IMR-90 (cell line): ENCODE results near the gene SMC5. TPM values are rescaled to one million over a fixed set of nuclear protein-coding genes. Genes with fewer than 3 reads are reported as not detected.
"Not testable (repeated sequence)": the region's sequence is repeated elsewhere in the genome, so short reads cannot be mapped to it uniquely, and the experiment has no call there.

Experiments used
- ATAC-seq: fragments of 200-7000 bp; cut with Tn5 transposase; 2 replicates; pipeline ENCODE4 v1.9.1; 2020; ENCODE audit warnings: low read depth, mild to moderate bottlenecking, moderate library complexity
- BruUV-seq: library from RNA; stranded (reverse); fragments of 400-500 nt; replicated peaks from 2 replicates; lab custom pipeline; 2021; lab: Mats Ljungman, UMichigan
- CTCF ChIA-PET: fragments of 300-600 bp; formaldehyde crosslinking; extraction: SDS; loops from one replicate; lab custom pipeline; 2021; ENCODE audit warnings: antibody characterized with exemption; lab: Yijun Ruan, JAX
- POLR2A ChIA-PET: fragments of 300-600 bp; sonication (Branson Sonifier 250); formaldehyde crosslinking; loops from one replicate; lab custom pipeline; 2022; ENCODE audit warnings: antibody characterized with exemption; ENCODE audit not compliant: unreplicated experiment; lab: Charles Lee
- DNase-seq: peaks from one replicate; pipeline ENCODE4 v3.0.0; 2013
- H2AFZ ChIP-seq: replicated peaks from 2 replicates; pipeline ENCODE3; 2013; ENCODE audit warnings: low read length, mild to moderate bottlenecking; ENCODE audit not compliant: poor library complexity
- H2AK5ac ChIP-seq: 2 replicates; pipeline ENCODE4 v1.6.1; 2013; ENCODE audit warnings: low read depth, low read length, inconsistent platforms
- H2AK9ac ChIP-seq: replicated peaks from 2 replicates; pipeline ENCODE3; 2013; ENCODE audit warnings: mild to moderate bottlenecking, low read depth, low read length, moderate library complexity; ENCODE audit not compliant: poor library complexity
- H2BK120ac ChIP-seq: 2 replicates; pipeline ENCODE4 v1.6.1; 2013; ENCODE audit warnings: low read depth, low read length, inconsistent platforms
- H2BK15ac ChIP-seq: 3 replicates; pipeline ENCODE4 v1.6.1; 2013; ENCODE audit warnings: low read depth, low read length, inconsistent platforms
- H2BK20ac ChIP-seq: 2 replicates; pipeline ENCODE4 v1.6.1; 2013; ENCODE audit warnings: low read depth, mild to moderate bottlenecking, inconsistent platforms, low read length, moderate library complexity
- H2BK5ac ChIP-seq: 2 replicates; pipeline ENCODE4 v1.6.1; 2013; ENCODE audit warnings: mild to moderate bottlenecking, low read depth, low read length, inconsistent platforms; ENCODE audit not compliant: poor library complexity, severe bottlenecking
- H3K14ac ChIP-seq: replicated peaks from 2 replicates; pipeline ENCODE4 v1.6.1; 2013; ENCODE audit warnings: low read depth, low read length, inconsistent platforms
- H3K18ac ChIP-seq: 2 replicates; pipeline ENCODE4 v1.6.1; 2013; ENCODE audit warnings: low read depth, low read length, control low read depth
- H3K23ac ChIP-seq: 2 replicates; pipeline ENCODE4 v1.6.1; 2013; ENCODE audit warnings: low read depth, low read length, inconsistent platforms
- H3K27ac ChIP-seq: 2 replicates; pipeline ENCODE4 v1.5.1; 2013; ENCODE audit warnings: mild to moderate bottlenecking, control low read depth, low read length; ENCODE audit not compliant: insufficient read depth
- H3K27me3 ChIP-seq: 2 replicates; pipeline ENCODE4 v1.6.1; 2013; ENCODE audit warnings: low read length; ENCODE audit not compliant: control insufficient read depth, insufficient read depth
- H3K36me3 ChIP-seq: 2 replicates; pipeline ENCODE4 v1.6.1; 2013; ENCODE audit warnings: low read length, mixed read lengths; ENCODE audit not compliant: control insufficient read depth, insufficient read depth
- H3K4ac ChIP-seq: 2 replicates; pipeline ENCODE4 v1.6.1; 2013; ENCODE audit warnings: low read depth, low read length, inconsistent platforms
- H3K4me1 ChIP-seq: 2 replicates; pipeline ENCODE4 v1.6.1; 2013; ENCODE audit warnings: low read length, mixed read lengths; ENCODE audit not compliant: control insufficient read depth, insufficient read depth
- H3K4me2 ChIP-seq: 2 replicates; pipeline ENCODE4 v1.6.1; 2013; ENCODE audit warnings: low read depth, mild to moderate bottlenecking, control low read depth, low read length, moderate library complexity
- H3K4me3 ChIP-seq: 2 replicates; pipeline ENCODE4 v1.5.1; 2013; ENCODE audit warnings: low read depth, mild to moderate bottlenecking, control low read depth, low read length, moderate library complexity; ENCODE audit not compliant: insufficient read depth
- H3K56ac ChIP-seq: 2 replicates; pipeline ENCODE4 v1.6.1; 2013; ENCODE audit warnings: low read length, inconsistent platforms; ENCODE audit not compliant: insufficient read depth; ENCODE audit errors: extremely low read depth
- H3K79me1 ChIP-seq, 2 experiments: 2 replicates each; pipeline ENCODE4 v1.6.1; 2013; ENCODE audit warnings: low read length in 2 of 2, inconsistent platforms in 1 of 2, low read depth in 1 of 2
- H3K9ac ChIP-seq: 2 replicates; pipeline ENCODE4 v1.6.1; 2013; ENCODE audit warnings: low read depth, low read length, control low read depth
- H3K9me1 ChIP-seq: 2 replicates; pipeline ENCODE4 v1.6.1; 2013; ENCODE audit warnings: low read length, inconsistent platforms; ENCODE audit not compliant: insufficient read depth
- H3K9me3 ChIP-seq: 2 replicates; pipeline ENCODE4 v1.6.1; 2013; ENCODE audit warnings: low read length; ENCODE audit not compliant: control insufficient read depth, insufficient read depth
- H4K20me1 ChIP-seq: 2 replicates; pipeline ENCODE4 v1.6.1; 2013; ENCODE audit warnings: low read length, inconsistent platforms; ENCODE audit not compliant: insufficient read depth
- H4K5ac ChIP-seq: 2 replicates; pipeline ENCODE4 v1.6.1; 2013; ENCODE audit warnings: mild to moderate bottlenecking, low read depth, low read length, control low read depth
- H4K8ac ChIP-seq, 2 experiments: 2 replicates each; pipeline ENCODE4 v1.6.1; 2013; ENCODE audit warnings: low read depth in 2 of 2, low read length in 2 of 2, control low read depth in 1 of 2, inconsistent platforms in 1 of 2
- H4K91ac ChIP-seq: 2 replicates; pipeline ENCODE4 v1.6.1; 2013; ENCODE audit warnings: low read depth, low read length, inconsistent platforms; ENCODE audit not compliant: insufficient read depth
- NFE2L2 ChIP-seq: fragments of 150-350 bp; IDR thresholded peaks from 2 replicates; pipeline ENCODE4 v1.6.1; 2016; ENCODE audit warnings: low read depth, mild to moderate bottlenecking, low read length
- WGBS, 2 experiments: methylation state at CpG; one replicate each; pipeline versions ENCODE4 v1.1.5 to v1.1.7; 2013; ENCODE audit warnings: missing lambda C conversion rate in 2 of 2; ENCODE audit not compliant: insufficient read length in 1 of 2; ENCODE audit errors: extremely low coverage in 2 of 2; 5-methylcytosine and 5-hydroxymethylcytosine counted together
- dilution Hi-C: fragments of 300-500 bp; cut with HindIII; formaldehyde crosslinking; loops from one replicate; pipeline ENCODE4 v1.14.3; 2018; ENCODE audit warnings: low sequenced_read_pairs; ENCODE audit not compliant: unreplicated experiment
- in situ Hi-C: fragments of 300-500 bp; cut with MboI; formaldehyde crosslinking; loops from 3 replicates; pipeline ENCODE4 v1.14.3; 2019; ENCODE audit warnings: low sequenced_read_pairs, inconsistent platforms, mixed read lengths
- intact Hi-C: fragments of 100-400 bp; cut with micrococcal nuclease; formaldehyde crosslinking; loops from 2 replicates; pipeline ENCODE4 v1.10.0; 2022
- polyA plus RNA-seq, 3 experiments: library from polyadenylated mRNA; depleted of rRNA; stranded (reverse); fragments of >200 nt; gene quantifications; 2 replicates each; pipeline ENCODE4 v1.2.3, GENCODE V29; 2012; ENCODE audit warnings: low replicate concordance in 1 of 3
- total RNA-seq: library from RNA; depleted of rRNA; stranded (reverse); fragments of >200 nt; gene quantifications from 2 replicates; pipeline ENCODE4 v1.2.3, GENCODE V29; 2012

Gene SMC5
- total and polyA plus RNA-seq, 2 of the 4 experiments (the other 2 are of a cell fraction): 12.0 to 13.3 TPM

GRCh38 chr9:70232476-70232875, 26.3 kb upstream of the SMC5 start (continued):
- no peak for TF ChIP-seq NFE2L2

DNA sequence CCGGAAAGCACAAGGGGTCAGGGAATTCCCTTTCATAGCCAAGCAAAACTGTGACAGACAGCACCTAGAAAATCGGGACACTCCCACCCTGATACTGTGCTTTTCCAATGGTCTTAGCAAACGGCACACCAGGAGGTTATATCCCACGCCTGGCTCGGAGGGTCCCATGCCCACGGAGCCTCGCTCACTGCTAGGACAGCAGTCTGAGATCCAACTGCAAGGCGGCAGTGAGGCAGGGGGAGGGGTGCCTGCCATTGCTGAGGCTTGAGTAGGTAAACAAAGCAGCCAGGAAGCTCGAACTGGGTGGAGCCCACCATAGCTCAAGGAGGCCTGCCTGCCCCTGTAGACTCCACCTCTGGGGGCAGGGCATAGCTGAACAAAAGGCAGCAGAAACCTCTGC, 24.6 kb upstream of the SMC5 start:
- H2AK9ac ChIP-seq, H3K4me3 ChIP-seq, H4K20me1 ChIP-seq, intact Hi-C loops, H3K9ac ChIP-seq, BruUV-seq, H3K14ac ChIP-seq, H2AK5ac ChIP-seq, H4K5ac ChIP-seq, ATAC-seq, H2BK15ac ChIP-seq, H3K4me2 ChIP-seq, DNase-seq, H3K27ac ChIP-seq, POLR2A ChIA-PET, H4K91ac ChIP-seq, H4K8ac ChIP-seq, dilution Hi-C loops, H3K56ac ChIP-seq, H3K4ac ChIP-seq, H3K79me1 ChIP-seq, CTCF ChIA-PET, H3K9me3 ChIP-seq, H3K23ac ChIP-seq, H3K27me3 ChIP-seq, H3K18ac ChIP-seq, H2BK20ac ChIP-seq, H3K36me3 ChIP-seq, H2BK120ac ChIP-seq, H2BK5ac ChIP-seq, H3K9me1 ChIP-seq, H3K4me1 ChIP-seq, H2AFZ ChIP-seq: not testable (repeated sequence)
- in situ Hi-C loops: loop anchor here (5.0 to 25.0 kb wide), 3 partner anchors 262 to 672 kb away; partner anchors contain the start of gene APBA1
- WGBS, 2 experiments: 83% methylated on average over 2 of the region's 9 CpGs; no CpG with 5 or more reads in 1 of the 2 experiments

DNA sequence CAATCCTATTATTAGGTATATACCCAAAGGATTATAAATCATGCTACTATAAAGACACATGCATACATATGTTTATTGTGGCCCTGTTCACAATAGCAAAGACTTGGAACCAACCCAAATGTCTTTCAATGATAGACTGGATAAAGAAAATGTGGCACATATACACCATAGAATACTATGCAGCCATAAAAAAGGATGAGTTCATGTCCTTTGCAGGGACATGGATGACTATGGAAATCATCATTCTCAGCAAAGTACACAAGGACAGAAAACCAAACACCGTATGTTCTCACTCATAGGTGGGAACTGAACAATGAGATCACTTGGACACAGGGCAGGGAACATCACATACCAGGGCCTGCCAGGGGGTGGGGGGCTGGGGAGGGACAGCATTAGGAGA, 12.8 kb upstream of the SMC5 start:
- POLR2A ChIA-PET, H3K4me3 ChIP-seq, BruUV-seq, H2BK120ac ChIP-seq, H3K4ac ChIP-seq, H4K20me1 ChIP-seq, H2AK9ac ChIP-seq, H4K91ac ChIP-seq, H3K79me1 ChIP-seq, H4K5ac ChIP-seq, H2AK5ac ChIP-seq, H3K4me1 ChIP-seq, H3K9me3 ChIP-seq, H3K27me3 ChIP-seq, H3K9me1 ChIP-seq, H2BK15ac ChIP-seq, CTCF ChIA-PET, H3K36me3 ChIP-seq, H2AFZ ChIP-seq, DNase-seq, H3K4me2 ChIP-seq, H2BK5ac ChIP-seq, H3K23ac ChIP-seq, ATAC-seq, H3K56ac ChIP-seq, H4K8ac ChIP-seq, H3K14ac ChIP-seq, dilution Hi-C loops, H2BK20ac ChIP-seq, H3K9ac ChIP-seq, H3K18ac ChIP-seq, H3K27ac ChIP-seq: not testable (repeated sequence)
- WGBS, 2 experiments: no CpG with 5 or more reads among the region's 1 CpG
- in situ Hi-C loops: loop anchor here (25.0 kb wide), 2 partner anchors 584 to 684 kb away; partner anchors contain the start of gene APBA1
- intact Hi-C loops: loop anchor here (5.0 kb wide), 1 partner anchor 361 kb away; no protein-coding TSS in a partner anchor
